BLaER1 treated with 17β-estradiol and CSF1 and Interleukin-3, amounts not matched to agents 10 nM and 100 nM (cell line): ENCODE data around the gene GGT7.

ENCODE experiments used
- H3K27ac ChIP-seq, 11 experiments: shearing (Covaris generic); formaldehyde crosslinking; 2 replicates each; pipeline ENCODE4 v1.8.1; 2022
- H3K27me3 ChIP-seq, 11 experiments: shearing (Covaris generic); formaldehyde crosslinking; 2 replicates each; pipeline ENCODE4 v1.8.1; 2022
- H3K36me3 ChIP-seq, 11 experiments: shearing (Covaris generic); formaldehyde crosslinking; 2 replicates each; pipeline ENCODE4 v1.8.1; 2022
- H3K4me1 ChIP-seq, 10 experiments: shearing (Covaris generic); formaldehyde crosslinking; 2 replicates each; pipeline ENCODE4 v1.8.1; 2022
- H3K4me2 ChIP-seq, 11 experiments: shearing (Covaris generic); formaldehyde crosslinking; 2 replicates each; pipeline ENCODE4 v1.8.1; 2022
- H3K4me3 ChIP-seq, 10 experiments: shearing (Covaris generic); formaldehyde crosslinking; 2 replicates each; pipeline ENCODE4 v1.8.1; 2022
- H3K9ac ChIP-seq, 11 experiments: shearing (Covaris generic); formaldehyde crosslinking; 2 replicates each; pipeline ENCODE4 v1.8.1; 2022
- H3K9me3 ChIP-seq, 11 experiments: shearing (Covaris generic); formaldehyde crosslinking; replicated peaks in 1 of 11; 2 replicates each; pipeline ENCODE4 v1.8.1; 2022
- H4K20me1 ChIP-seq, 11 experiments: shearing (Covaris generic); formaldehyde crosslinking; 2 replicates each; pipeline ENCODE4 v1.8.1; 2022
- Cebpa-rat ChIP-seq, 11 experiments: shearing (Covaris generic); IDR thresholded peaks; 2 replicates each; pipeline ENCODE4 v1.8.1; 2022

The GGT7 gene

GRCh38 chr20:34873583-34874093 is 982 bp upstream of the GGT7 start:
- Histone ChIP-seq H3K9ac (no peak overlapping the region), H4K20me1 (no peaks in the 10 kb centered on the region; a peak in 1 of 22 replicates), H3K27me3 (peaks cover 0 to 8% (median 0%) of the 10 kb centered on the region in 11 experiments; a peak in 2 of 22 replicates), H3K4me1 (peaks cover 19 to 39% (median 32%) of the 10 kb centered on the region in 10 experiments), H3K27ac (no peak overlapping the region), H3K4me3 (no peak overlapping the region), H3K9me3 (no peaks in the 10 kb centered on the region), H3K36me3 (no peaks in the 10 kb centered on the region), H3K4me2 (peak overlapping the region in 3 of 11 experiments; percentile 43 to 73 (median 47); a peak in 5 of 22 replicates)
- TF ChIP-seq Cebpa-rat (IDR thresholded peaks at IDR 0.05): no peak

GRCh38 chr20:34871966-34872621 is 562 bp downstream of the GGT7 start:
- Histone ChIP-seq H3K9me3 (no peaks in the 10 kb centered on the region), H3K27me3 (peaks cover 0 to 8% (median 0%) of the 10 kb centered on the region in 11 experiments; a peak in 2 of 22 replicates), H4K20me1 (no peaks in the 10 kb centered on the region), H3K4me1 (peaks cover 18 to 36% (median 27%) of the 10 kb centered on the region in 10 experiments), H3K4me3 (0 out of 20 replicates have a peak overlapping the region, but pooled peaks of 1 of the 10 experiments have one; percentile 35), H3K4me2 (peak overlapping the region; percentile 35 to 92 (median 73); a peak in 20 of 22 replicates), H3K36me3 (no peaks in the 10 kb centered on the region), H3K27ac (no peak overlapping the region), H3K9ac (no peak overlapping the region)
- TF ChIP-seq Cebpa-rat (IDR thresholded peaks at IDR 0.05): no peak

GRCh38 chr20:34871320-34871926 is 1.2 kb downstream of the GGT7 start:
- Histone ChIP-seq H3K9ac (no peak overlapping the region), H3K4me3 (no peak overlapping the region), H3K4me1 (peaks cover 14 to 32% (median 24%) of the 10 kb centered on the region in 10 experiments), H3K27ac (no peak overlapping the region), H3K36me3 (no peaks in the 10 kb centered on the region), H3K4me2 (no peak overlapping the region), H3K27me3 (peaks cover 0 to 8% (median 0%) of the 10 kb centered on the region in 11 experiments; a peak in 2 of 22 replicates), H3K9me3 (no peaks in the 10 kb centered on the region), H4K20me1 (no peaks in the 10 kb centered on the region)
- TF ChIP-seq Cebpa-rat (IDR thresholded peaks at IDR 0.05): no peak

- Histone ChIP-seq H3K27me3 (no peaks in the 10 kb centered on the region), H3K27ac (no peak overlapping the region), H3K9ac (no peak overlapping the region), H3K4me3 (no peak overlapping the region), H3K9me3 (no peaks in the 10 kb centered on the region), H3K36me3 (no peaks in the 10 kb centered on the region), H4K20me1 (no peaks in the 10 kb centered on the region; a peak in 1 of 22 replicates), H3K4me2 (no peak overlapping the region), H3K4me1 (peaks cover 0 to 7% (median 0%) of the 10 kb centered on the region in 10 experiments; a peak in 1 of 20 replicates)
- no peak for TF ChIP-seq Cebpa-rat (IDR thresholded peaks at IDR 0.05)
Measured at GRCh38 chr20:34864216-34864615, 8.4 kb downstream of the GGT7 start.

GRCh38 chr20:34863421-34863965 is 9.2 kb downstream of the GGT7 start:
- no peak overlapping the region for H3K4me3 ChIP-seq
- peaks cover 0 to 7% (median 0%) of the 10 kb centered on the region in 10 experiments; a peak in 1 of 20 replicates for H3K4me1 ChIP-seq
- H3K27ac ChIP-seq: no peak overlapping the region
- H3K27me3 ChIP-seq: no peaks in the 10 kb centered on the region
- TF ChIP-seq Cebpa-rat (IDR thresholded peaks at IDR 0.05): no peak
- no peak overlapping the region for H3K9ac ChIP-seq
- H4K20me1 ChIP-seq: no peaks in the 10 kb centered on the region; a peak in 1 of 22 replicates
- H3K36me3 ChIP-seq: no peaks in the 10 kb centered on the region
- no peak overlapping the region for H3K4me2 ChIP-seq
- no peaks in the 10 kb centered on the region for H3K9me3 ChIP-seq

GRCh38 chr20:34862724-34863123 is 9.9 kb downstream of the GGT7 start:
- Histone ChIP-seq H3K4me3 (no peak overlapping the region), H4K20me1 (no peaks in the 10 kb centered on the region; a peak in 1 of 22 replicates), H3K9ac (no peak overlapping the region), H3K27ac (no peak overlapping the region), H3K4me1 (peaks cover 0 to 7% (median 0%) of the 10 kb centered on the region in 10 experiments; a peak in 1 of 20 replicates), H3K27me3 (no peaks in the 10 kb centered on the region), H3K4me2 (no peak overlapping the region), H3K9me3 (no peaks in the 10 kb centered on the region), H3K36me3 (no peaks in the 10 kb centered on the region)
- TF ChIP-seq Cebpa-rat (IDR thresholded peaks at IDR 0.05): no peak

- Histone ChIP-seq H3K4me1 (peaks cover 0 to 7% (median 0%) of the 10 kb centered on the region in 10 experiments; a peak in 1 of 20 replicates), H3K27ac (no peak overlapping the region), H3K9me3 (no peaks in the 10 kb centered on the region), H4K20me1 (no peaks in the 10 kb centered on the region; a peak in 1 of 22 replicates), H3K9ac (no peak overlapping the region), H3K4me2 (no peak overlapping the region), H3K27me3 (no peaks in the 10 kb centered on the region), H3K36me3 (no peaks in the 10 kb centered on the region), H3K4me3 (no peak overlapping the region)
- no peak for TF ChIP-seq Cebpa-rat (IDR thresholded peaks at IDR 0.05)
Measured at GRCh38 chr20:34861386-34862084, 11.1 kb downstream of the GGT7 start.

GRCh38 chr20:34859826-34860545 is 12.7 kb downstream of the GGT7 start:
- H3K27ac ChIP-seq: no peak overlapping the region
- no peak overlapping the region for H3K9ac ChIP-seq
- no peak for TF ChIP-seq Cebpa-rat (IDR thresholded peaks at IDR 0.05)
- no peak overlapping the region for H3K4me2 ChIP-seq
- H3K9me3 ChIP-seq: no peaks in the 10 kb centered on the region
- no peaks in the 10 kb centered on the region for H3K36me3 ChIP-seq
- peaks cover 0 to 7% (median 0%) of the 10 kb centered on the region in 10 experiments; a peak in 1 of 20 replicates for H3K4me1 ChIP-seq
- no peak overlapping the region for H3K4me3 ChIP-seq
- H3K27me3 ChIP-seq: no peaks in the 10 kb centered on the region
- no peaks in the 10 kb centered on the region; a peak in 1 of 22 replicates for H4K20me1 ChIP-seq
